ENCODE measurements around the gene LRRFIP1. TPM values are rescaled to one million over a fixed set of nuclear protein-coding genes. Genes with fewer than 3 reads are reported as not detected.

Gene LRRFIP1
- total and polyA plus RNA-seq, 2 of the 13 experiments (the other 11 are each of a cell fraction or from before 2014, with no cell fraction given): 15.9 to 40.5 TPM

DNA sequence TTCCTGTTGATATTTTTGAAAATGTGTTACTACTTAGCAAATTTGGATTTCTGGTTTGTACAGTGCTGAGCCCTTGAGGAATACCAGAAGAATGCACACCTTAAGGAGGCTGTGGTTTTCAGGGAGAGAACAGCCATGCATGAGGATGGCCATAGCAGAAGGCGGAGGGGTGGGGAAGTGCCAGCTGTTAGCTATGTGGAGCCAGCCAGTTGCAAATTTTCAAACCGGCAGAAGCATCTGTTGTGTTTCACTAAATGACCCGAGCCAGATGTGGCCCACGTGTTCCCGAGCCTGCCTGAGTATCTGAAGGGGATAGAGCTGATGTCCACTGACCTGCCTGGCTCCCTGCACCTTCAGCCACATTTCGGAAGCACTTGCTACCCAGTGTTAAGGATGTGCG is 154.8 kb downstream of the LRRFIP1 start:
- FAIRE-seq: no peak
- DNase-seq (ENCODE audit: low spot score): no peak
- H3K79me2 ChIP-seq (ENCODE audit: insufficient read depth, low read length): no peaks in the 10 kb centered on the region
- 0 out of 2 replicates have a peak, but pooled peaks cover 5% of the 10 kb centered on the region for H3K9me3 ChIP-seq (ENCODE audit: low read length)
- POLR2A ChIA-PET: no interaction called here
- intact Hi-C loops (cut with micrococcal nuclease; ENCODE audit: unreplicated experiment): no loop called here
- no peaks in the 10 kb centered on the region for H4K20me1 ChIP-seq (ENCODE audit: insufficient read depth, low read length)
- ATAC-seq: no peak
- in situ Hi-C loops (cut with HindIII; ENCODE audit: extremely low pct_ligation_motif_present, low pct_unique_long_range_greater_than_20kb): no loop called here
- no peak overlapping the region for H3K4me3 ChIP-seq (replicated peaks in 1 of 3; ENCODE audit: insufficient read depth in 1 of 3, low read depth in 2 of 3, low read length in 3 of 3)
- CTCF ChIA-PET (ENCODE audit: low intra/inter-chr PET ratio, low total read pairs): no interaction called here
- H3K27ac ChIP-seq (ENCODE audit: extremely low read length, insufficient read depth, low read length): no peak overlapping the region
- over 99% methylated on average over 7 of the region's 7 CpGs for whole genome bisulfite sequencing (ENCODE audit: low lambda C conversion rate)
- no peak overlapping the region for H3K9ac ChIP-seq (ENCODE audit: insufficient read depth, low read depth, low read length)
- no peak overlapping the region for H2AFZ ChIP-seq (ENCODE audit: low read length)
- no TSS peak for BruUV-seq (replicated peaks)
- H3K4me1 ChIP-seq (ENCODE audit: insufficient read depth, low read length): no peaks in the 10 kb centered on the region
- H3K27me3 ChIP-seq (ENCODE audit: control insufficient read depth in 1 of 2, insufficient read depth in 2 of 2, low read length in 2 of 2): no peaks in the 10 kb centered on the region
- peaks cover 21 to 27% of the 10 kb centered on the region in 2 experiments; a peak in 4 of 5 replicates for H3K36me3 ChIP-seq (replicated peaks in 1 of 2; ENCODE audit: control insufficient read depth in 1 of 2, insufficient read depth in 2 of 2, low read length in 2 of 2)
- H3K4me2 ChIP-seq (ENCODE audit: low read depth, low read length): no peak overlapping the region
- TF ChIP-seq, protein P1, sequence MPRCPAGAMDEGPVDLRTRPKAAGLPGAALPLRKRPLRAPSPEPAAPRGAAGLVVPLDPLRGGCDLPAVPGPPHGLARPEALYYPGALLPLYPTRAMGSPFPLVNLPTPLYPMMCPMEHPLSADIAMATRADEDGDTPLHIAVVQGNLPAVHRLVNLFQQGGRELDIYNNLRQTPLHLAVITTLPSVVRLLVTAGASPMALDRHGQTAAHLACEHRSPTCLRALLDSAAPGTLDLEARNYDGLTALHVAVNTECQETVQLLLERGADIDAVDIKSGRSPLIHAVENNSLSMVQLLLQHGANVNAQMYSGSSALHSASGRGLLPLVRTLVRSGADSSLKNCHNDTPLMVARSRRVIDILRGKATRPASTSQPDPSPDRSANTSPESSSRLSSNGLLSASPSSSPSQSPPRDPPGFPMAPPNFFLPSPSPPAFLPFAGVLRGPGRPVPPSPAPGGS (CRISPR knock-in tag; IDR thresholded peaks at IDR 0.05): no peak
- TF ChIP-seq, protein P2, sequence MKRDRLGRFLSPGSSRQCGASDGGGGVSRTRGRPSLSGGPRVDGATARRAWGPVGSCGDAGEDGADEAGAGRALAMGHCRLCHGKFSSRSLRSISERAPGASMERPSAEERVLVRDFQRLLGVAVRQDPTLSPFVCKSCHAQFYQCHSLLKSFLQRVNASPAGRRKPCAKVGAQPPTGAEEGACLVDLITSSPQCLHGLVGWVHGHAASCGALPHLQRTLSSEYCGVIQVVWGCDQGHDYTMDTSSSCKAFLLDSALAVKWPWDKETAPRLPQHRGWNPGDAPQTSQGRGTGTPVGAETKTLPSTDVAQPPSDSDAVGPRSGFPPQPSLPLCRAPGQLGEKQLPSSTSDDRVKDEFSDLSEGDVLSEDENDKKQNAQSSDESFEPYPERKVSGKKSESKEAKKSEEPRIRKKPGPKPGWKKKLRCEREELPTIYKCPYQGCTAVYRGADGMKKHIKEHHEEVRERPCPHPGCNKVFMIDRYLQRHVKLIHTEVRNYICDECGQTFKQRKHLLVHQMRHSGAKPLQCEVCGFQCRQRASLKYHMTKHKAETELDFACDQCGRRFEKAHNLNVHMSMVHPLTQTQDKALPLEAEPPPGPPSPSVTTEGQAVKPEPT (CRISPR knock-in tag; IDR thresholded peaks at IDR 0.05; ENCODE audit: low read depth): no peak
- TF ChIP-seq, protein P3, sequence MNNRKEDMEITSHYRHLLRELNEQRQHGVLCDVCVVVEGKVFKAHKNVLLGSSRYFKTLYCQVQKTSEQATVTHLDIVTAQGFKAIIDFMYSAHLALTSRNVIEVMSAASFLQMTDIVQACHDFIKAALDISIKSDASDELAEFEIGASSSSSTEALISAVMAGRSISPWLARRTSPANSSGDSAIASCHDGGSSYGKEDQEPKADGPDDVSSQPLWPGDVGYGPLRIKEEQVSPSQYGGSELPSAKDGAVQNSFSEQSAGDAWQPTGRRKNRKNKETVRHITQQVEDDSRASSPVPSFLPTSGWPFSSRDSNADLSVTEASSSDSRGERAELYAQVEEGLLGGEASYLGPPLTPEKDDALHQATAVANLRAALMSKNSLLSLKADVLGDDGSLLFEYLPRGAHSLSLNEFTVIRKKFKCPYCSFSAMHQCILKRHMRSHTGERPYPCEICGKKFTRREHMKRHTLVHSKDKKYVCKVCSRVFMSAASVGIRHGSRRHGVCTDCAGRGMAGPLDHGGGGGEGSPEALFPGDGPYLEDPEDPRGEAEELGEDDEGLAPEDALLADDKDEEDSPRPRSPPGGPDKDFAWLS (CRISPR knock-in tag; IDR thresholded peaks at IDR 0.05; ENCODE audit: borderline replicate concordance): no peak
- TF ChIP-seq FOXK1 (CRISPR knock-in tag; IDR thresholded peaks at IDR 0.05; ENCODE audit: borderline replicate concordance, low read depth) (no peak), ZNF224 (CRISPR knock-in tag; IDR thresholded peaks at IDR 0.05) (no peak), ZBTB44 (CRISPR knock-in tag; IDR thresholded peaks at IDR 0.05) (no peak), ZNF678 (CRISPR knock-in tag; IDR thresholded peaks at IDR 0.05) (no peak), ZSCAN20 (CRISPR knock-in tag; IDR thresholded peaks at IDR 0.05; ENCODE audit: borderline replicate concordance) (no peak), SIN3B (IDR thresholded peaks at IDR 0.05; ENCODE audit: low read length) (no peak), ZSCAN25 (CRISPR knock-in tag; IDR thresholded peaks at IDR 0.05) (no peak), ZNF605 (CRISPR knock-in tag; IDR thresholded peaks at IDR 0.05) (no peak)
- TF ChIP-seq, protein P4, sequence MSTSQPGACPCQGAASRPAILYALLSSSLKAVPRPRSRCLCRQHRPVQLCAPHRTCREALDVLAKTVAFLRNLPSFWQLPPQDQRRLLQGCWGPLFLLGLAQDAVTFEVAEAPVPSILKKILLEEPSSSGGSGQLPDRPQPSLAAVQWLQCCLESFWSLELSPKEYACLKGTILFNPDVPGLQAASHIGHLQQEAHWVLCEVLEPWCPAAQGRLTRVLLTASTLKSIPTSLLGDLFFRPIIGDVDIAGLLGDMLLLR (CRISPR knock-in tag; IDR thresholded peaks at IDR 0.05): no peak
- TF ChIP-seq, protein P5, sequence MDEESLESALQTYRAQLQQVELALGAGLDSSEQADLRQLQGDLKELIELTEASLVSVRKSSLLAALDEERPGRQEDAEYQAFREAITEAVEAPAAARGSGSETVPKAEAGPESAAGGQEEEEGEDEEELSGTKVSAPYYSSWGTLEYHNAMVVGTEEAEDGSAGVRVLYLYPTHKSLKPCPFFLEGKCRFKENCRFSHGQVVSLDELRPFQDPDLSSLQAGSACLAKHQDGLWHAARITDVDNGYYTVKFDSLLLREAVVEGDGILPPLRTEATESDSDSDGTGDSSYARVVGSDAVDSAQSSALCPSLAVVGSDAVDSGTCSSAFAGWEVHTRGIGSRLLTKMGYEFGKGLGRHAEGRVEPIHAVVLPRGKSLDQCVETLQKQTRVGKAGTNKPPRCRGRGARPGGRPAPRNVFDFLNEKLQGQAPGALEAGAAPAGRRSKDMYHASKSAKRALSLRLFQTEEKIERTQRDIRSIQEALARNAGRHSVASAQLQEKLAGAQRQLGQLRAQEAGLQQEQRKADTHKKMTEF (CRISPR knock-in tag; IDR thresholded peaks at IDR 0.05): no peak
- TF ChIP-seq, protein P6, sequence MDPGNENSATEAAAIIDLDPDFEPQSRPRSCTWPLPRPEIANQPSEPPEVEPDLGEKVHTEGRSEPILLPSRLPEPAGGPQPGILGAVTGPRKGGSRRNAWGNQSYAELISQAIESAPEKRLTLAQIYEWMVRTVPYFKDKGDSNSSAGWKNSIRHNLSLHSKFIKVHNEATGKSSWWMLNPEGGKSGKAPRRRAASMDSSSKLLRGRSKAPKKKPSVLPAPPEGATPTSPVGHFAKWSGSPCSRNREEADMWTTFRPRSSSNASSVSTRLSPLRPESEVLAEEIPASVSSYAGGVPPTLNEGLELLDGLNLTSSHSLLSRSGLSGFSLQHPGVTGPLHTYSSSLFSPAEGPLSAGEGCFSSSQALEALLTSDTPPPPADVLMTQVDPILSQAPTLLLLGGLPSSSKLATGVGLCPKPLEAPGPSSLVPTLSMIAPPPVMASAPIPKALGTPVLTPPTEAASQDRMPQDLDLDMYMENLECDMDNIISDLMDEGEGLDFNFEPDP (CRISPR knock-in tag; conservative IDR thresholded peaks at IDR 0.05): no peak

Measured in HepG2 (cell line).